SJCRH30 (cell line): ENCODE results near the gene HOXA11. TPM values are rescaled to one million over a fixed set of nuclear protein-coding genes. Genes with fewer than 3 reads are reported as not detected.
A peak's percentile ranks its signal among the peaks of the same experiment; 100 is the strongest.

Experiments
- DNase-seq, 2 experiments: peaks; one replicate each; pipeline ENCODE4 v3.0.0-alpha.2; 2015 to 2020
- H3K27ac ChIP-seq: fragments of 250-450 bp; sonication (Bioruptor Pico); 2 replicates; pipeline ENCODE4 v1.5.1; 2020; ENCODE audit warnings: mild to moderate bottlenecking, moderate library complexity
- H3K27me3 ChIP-seq: fragments of 250-450 bp; sonication (Bioruptor Pico); 2 replicates; pipeline ENCODE4 v1.5.1; 2020; ENCODE audit warnings: mild to moderate bottlenecking, moderate library complexity
- H3K36me3 ChIP-seq: fragments of 250-450 bp; sonication (Bioruptor Pico); 2 replicates; pipeline ENCODE4 v1.5.1; 2020; ENCODE audit warnings: mild to moderate bottlenecking, moderate library complexity
- H3K4me1 ChIP-seq: fragments of 250-450 bp; sonication (Bioruptor Pico); 2 replicates; pipeline ENCODE4 v1.5.1; 2020; ENCODE audit warnings: mild to moderate bottlenecking, moderate library complexity
- H3K4me3 ChIP-seq: fragments of 250-450 bp; sonication (Bioruptor Pico); 2 replicates; pipeline ENCODE4 v1.5.1; 2020; ENCODE audit warnings: mild to moderate bottlenecking, moderate library complexity
- H3K9me3 ChIP-seq: fragments of 250-450 bp; sonication (Bioruptor Pico); replicated peaks from 2 replicates; pipeline ENCODE4 v1.5.1; 2020; ENCODE audit warnings: mild to moderate bottlenecking, moderate library complexity
- total RNA-seq: library from RNA; depleted of rRNA; stranded (reverse); fragments of >200 nt; shearing (Covaris generic); gene quantifications from 2 replicates; pipeline ENCODE4 v1.2.3, GENCODE V29; 2014

The HOXA11 gene
- total RNA-seq, 1 experiment from 2014 or later, result 5.8 TPM

DNA sequence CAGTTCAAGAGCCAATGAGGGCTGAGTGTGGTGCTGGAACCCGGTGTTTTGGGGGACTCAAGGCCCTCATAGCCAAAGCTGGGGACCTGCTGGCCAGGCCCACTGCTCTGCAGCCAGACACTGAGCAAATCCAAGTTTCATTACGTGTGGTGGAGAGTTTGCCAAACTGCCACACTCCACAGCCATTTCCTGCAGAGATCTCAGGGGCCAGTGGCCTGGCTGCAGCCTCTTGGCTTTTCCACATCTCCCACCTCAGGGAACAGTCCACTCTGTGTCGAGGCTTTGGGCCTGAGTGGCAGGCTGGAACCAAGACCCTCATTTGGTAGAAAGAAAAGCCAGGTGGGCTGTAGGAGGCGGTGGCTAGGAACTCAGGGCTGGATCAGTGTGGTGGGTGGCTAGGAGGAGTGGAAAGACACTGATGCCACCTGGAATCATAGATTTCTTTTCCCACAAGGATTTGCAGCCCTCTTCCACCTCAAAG lies 3.2 kb downstream of the HOXA11 start:
- Histone ChIP-seq H3K27ac (no peak overlapping the region), H3K27me3 (0 out of 2 replicates have a peak, but pooled peaks cover 5% of the 10 kb centered on the region), H3K4me3 (no peak overlapping the region), H3K4me1 (no peaks in the 10 kb centered on the region), H3K9me3 (no peaks in the 10 kb centered on the region), H3K36me3 (no peaks in the 10 kb centered on the region)
- no peak for DNase-seq

DNA sequence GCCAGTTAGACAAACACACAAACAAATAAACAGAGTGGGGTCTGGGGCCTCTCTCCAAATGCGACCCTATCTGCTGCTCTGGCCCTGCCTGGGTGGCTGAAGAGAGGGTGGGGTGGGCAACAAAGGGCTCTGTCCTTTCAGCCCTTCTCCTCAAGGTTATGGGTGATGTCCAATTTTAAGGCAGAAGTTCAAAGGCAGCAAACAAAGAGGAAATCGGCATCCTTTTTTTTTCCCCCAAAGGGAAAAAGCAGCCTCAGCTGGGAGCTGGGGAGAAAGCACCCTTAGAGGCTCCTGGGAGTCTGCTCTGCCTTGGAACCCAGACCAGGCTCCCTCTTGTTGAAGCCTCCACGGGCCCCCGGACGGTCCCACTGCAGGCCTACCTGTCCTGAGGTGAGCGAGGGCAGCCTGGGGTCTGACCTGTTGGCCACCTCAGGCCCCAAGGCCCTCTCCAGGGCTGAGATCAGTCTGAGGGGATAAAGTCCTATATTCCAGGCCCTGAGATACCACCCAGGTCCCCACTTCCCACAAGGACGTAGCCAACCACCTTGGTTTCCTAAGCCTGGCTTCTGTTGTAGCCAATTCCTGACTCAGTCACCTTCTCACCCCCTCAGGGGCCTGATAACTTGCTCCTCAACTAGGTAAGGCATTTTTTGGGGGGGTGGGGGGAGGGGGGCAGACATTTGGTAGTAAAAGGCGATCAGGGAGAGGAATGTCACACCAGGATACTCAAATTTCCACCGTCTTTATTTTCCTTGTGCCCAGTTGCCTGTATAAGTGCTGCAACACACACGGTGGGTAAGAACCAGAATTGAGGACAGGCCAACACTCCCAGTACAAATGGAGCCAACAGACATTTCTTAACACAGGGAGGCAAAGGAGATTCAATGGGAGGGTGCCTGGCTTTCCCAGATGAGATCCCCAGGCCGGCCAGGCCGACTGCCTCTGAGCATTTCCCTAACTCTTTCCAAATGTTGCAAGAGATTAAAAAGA lies 4.3 kb downstream of the HOXA11 start:
- Histone ChIP-seq H3K27me3 (0 out of 2 replicates have a peak, but pooled peaks cover 5% of the 10 kb centered on the region), H3K36me3 (no peaks in the 10 kb centered on the region), H3K4me1 (no peaks in the 10 kb centered on the region), H3K9me3 (no peaks in the 10 kb centered on the region), H3K27ac (no peak overlapping the region), H3K4me3 (no peak overlapping the region)
- DNase-seq, result no peak

DNA sequence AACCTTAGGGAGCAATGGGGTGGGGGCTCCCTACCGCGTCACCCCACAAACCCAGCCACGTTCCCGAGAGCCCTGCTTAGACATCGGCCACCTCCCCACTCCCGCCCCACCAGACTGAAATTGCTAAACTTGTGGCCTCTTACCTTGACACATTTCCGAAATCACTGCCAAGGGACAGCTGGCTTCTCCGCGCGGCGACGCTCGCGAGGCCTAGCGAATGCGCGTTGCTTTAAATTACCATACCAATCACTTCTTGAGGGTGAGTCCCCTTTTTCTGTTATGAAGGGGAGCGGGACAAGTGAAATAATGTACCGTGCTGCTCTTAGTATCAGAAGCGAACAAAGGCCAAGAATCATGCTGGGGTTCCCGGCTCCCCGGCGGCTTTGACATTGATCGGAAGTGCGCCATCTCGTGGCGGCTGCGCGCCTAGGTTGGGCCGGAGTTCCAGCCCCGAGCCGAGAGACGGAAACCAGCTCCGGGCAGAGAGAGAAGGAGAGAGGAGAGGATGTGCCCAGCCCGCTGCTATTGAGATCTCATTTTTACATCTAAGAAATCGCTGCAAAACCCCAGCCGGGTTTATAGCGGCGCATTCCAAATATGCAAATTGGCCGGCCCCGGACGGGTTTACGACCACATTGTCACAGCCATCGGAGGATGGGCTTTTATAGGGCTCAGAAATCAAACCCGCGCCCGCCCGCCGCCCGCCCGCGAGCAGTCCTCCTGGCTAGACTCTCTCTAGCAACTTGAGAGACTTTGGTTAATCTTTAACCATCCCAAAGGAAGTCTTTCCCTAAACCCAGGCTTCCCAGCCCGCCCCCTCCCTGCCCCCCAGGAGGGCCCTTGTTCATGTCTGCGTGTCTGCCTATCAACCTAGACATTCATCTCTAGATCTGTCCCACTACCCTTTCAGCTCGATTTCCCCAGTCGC lies 5.3 kb downstream of the HOXA11 start:
- Histone ChIP-seq H3K27ac (no peak overlapping the region), H3K4me1 (no peaks in the 10 kb centered on the region), H3K4me3 (no peak overlapping the region), H3K27me3 (0 out of 2 replicates have a peak, but pooled peaks cover 5% of the 10 kb centered on the region), H3K36me3 (no peaks in the 10 kb centered on the region), H3K9me3 (no peaks in the 10 kb centered on the region)
- DNase-seq, result no peak

DNA sequence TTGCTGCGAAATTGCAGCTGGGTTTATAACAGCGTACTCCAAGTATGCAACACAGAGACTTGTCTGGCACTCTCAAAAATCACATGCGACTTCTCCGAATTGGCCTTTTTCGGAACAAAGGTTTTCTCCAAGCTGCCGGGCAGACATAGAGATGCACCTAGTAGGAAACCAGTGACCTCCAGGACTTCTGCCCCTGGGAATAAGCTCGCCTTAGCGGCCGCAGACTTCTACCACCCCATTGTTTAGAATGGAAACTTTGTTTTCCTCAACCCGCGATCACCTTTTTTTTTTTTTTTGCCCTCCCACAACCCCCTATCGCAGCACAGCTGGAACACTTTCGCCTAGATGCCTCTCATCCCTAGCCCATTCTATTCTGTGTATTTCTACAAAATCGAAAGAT lies 6.0 kb downstream of the HOXA11 start:
- no peaks in the 10 kb centered on the region for H3K4me1 ChIP-seq
- 0 out of 2 replicates have a peak, but pooled peaks cover 5% of the 10 kb centered on the region for H3K27me3 ChIP-seq
- no peaks in the 10 kb centered on the region for H3K36me3 ChIP-seq
- no peak overlapping the region for H3K27ac ChIP-seq
- H3K4me3 ChIP-seq, result no peak overlapping the region
- DNase-seq, result no peak
- no peaks in the 10 kb centered on the region for H3K9me3 ChIP-seq

DNA sequence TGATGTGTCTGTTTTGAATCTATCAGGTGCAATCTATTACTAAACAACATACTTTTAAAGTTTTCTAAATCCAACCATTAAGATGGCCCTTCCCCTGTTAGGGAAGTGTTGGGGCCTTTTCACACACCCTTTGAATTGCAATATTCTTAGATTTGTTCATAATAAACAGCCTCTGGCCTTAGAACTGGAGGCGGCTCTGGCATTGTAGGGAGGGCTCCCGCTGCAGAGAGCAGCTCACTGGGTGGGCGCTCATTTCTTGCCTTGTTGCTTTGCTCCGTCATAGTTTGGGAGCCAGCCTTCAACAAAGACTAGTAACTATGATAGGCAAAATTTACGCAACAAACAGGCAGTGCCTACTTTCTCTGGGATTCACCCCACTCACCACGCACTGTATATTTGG lies 6.7 kb downstream of the HOXA11 start:
- H3K4me1 ChIP-seq, result no peaks in the 10 kb centered on the region
- no peak for DNase-seq
- H3K27me3 ChIP-seq, result 0 out of 2 replicates have a peak, but pooled peaks cover 5% of the 10 kb centered on the region

DNA sequence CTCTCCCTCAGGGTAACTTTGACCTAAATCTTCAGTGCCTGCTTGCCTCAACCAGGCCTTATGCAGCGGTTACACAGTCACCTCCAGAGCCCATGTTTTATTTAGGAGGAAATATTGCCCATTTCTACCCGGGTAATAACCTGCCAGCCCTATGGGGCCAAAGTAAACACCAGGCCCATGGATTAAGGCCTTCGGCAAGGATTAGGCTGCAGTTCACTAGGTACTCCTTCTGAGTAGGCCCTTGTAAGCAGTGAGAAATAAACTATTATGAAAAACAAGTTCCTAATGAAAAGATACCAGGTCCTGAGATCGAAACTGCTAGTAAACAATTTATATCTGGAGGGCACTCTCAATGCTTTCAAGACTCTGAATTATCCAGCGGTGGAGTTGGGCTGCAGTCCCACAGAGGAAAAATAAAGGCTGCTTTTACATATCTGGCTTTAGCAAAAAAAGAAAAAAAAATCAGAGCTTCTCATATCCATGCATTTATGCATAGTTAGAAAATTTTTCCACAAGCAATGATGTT lies 7.2 kb downstream of the HOXA11 start:
- H3K36me3 ChIP-seq, result no peaks in the 10 kb centered on the region
- no peak for DNase-seq
- H3K27ac ChIP-seq, result no peak overlapping the region
- H3K4me3 ChIP-seq, result no peak overlapping the region
- H3K4me1 ChIP-seq, result no peaks in the 10 kb centered on the region
- H3K27me3 ChIP-seq, result 0 out of 2 replicates have a peak, but pooled peaks cover 5% of the 10 kb centered on the region
- no peaks in the 10 kb centered on the region for H3K9me3 ChIP-seq

More for the DNA sequence above, 6.7 kb downstream of the HOXA11 start:
- Histone ChIP-seq H3K36me3 (no peaks in the 10 kb centered on the region), H3K27ac (no peak overlapping the region), H3K9me3 (no peaks in the 10 kb centered on the region), H3K4me3 (no peak overlapping the region)

DNA sequence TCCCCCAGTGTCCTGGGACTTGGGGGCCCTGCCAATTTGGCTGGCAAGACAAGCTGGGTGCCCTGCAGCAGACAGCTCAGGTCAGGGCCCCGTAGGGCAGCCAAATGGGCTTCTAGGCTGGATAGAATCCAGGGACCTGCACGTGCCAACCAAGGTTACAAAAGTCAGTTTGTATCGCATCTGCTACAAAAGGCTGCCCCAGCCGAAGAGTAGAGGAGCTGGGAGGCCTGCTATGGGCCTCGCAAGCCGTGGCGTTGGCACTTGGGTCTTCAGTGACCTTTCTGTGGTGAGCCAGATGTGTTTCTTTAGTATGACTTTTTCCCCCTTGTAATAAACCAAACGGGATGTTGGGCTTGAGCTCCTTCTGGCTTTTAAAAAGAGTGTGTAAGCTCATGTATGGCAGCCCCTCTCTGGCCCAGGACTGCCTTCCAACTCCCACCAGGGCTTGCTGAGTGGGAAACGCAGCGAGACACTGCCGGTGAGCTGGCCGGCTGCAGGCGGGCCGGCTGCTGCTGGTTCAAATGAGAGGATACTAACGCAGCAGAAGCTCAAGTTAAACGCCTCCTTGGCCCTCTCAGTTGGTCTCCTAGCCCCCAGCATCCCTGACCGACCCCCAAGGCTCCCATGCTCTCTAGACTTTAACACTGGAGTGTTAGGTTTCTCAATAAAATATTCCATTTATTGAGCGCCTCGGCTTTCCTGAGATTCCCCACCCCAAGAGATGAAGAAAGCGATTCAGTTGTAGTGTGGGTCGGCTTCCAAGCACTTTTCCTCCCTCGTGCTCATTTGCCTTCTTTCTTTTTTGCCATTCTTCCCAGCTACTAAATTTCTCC lies 7.9 kb downstream of the HOXA11 start:
- DNase-seq, result no peak
- no peak overlapping the region for H3K27ac ChIP-seq
- H3K9me3 ChIP-seq, result no peaks in the 10 kb centered on the region
- 0 out of 2 replicates have a peak, but pooled peaks cover 5% of the 10 kb centered on the region for H3K27me3 ChIP-seq
- no peak overlapping the region for H3K4me3 ChIP-seq
- H3K4me1 ChIP-seq, result peaks cover 2% of the 10 kb centered on the region
- H3K36me3 ChIP-seq, result no peaks in the 10 kb centered on the region

DNA sequence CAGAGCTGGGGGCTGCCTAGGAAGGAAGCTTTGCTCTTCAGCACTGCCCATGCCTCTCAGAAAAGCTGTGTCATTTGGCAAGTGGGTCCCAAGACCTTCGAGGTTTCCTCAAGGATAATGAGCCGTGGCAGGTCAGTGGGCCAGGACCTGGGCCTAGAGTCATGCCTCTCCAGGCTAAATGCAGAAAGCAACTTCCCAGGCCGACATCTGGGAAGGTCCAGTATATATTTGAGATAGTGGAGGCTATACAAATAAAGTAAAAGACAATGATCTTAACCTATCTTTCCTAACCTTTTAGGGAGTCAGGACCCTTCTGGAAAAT lies 8.5 kb downstream of the HOXA11 start:
- no peaks in the 10 kb centered on the region; the same call in 1 of the 2 replicates for H3K36me3 ChIP-seq
- no peak for DNase-seq
- H3K4me3 ChIP-seq, result no peak overlapping the region
- peaks cover 7% of the 10 kb centered on the region for H3K4me1 ChIP-seq
- 0 out of 2 replicates have a peak, but pooled peaks cover 5% of the 10 kb centered on the region for H3K27me3 ChIP-seq
- no peaks in the 10 kb centered on the region for H3K9me3 ChIP-seq
- no peak overlapping the region for H3K27ac ChIP-seq

DNA sequence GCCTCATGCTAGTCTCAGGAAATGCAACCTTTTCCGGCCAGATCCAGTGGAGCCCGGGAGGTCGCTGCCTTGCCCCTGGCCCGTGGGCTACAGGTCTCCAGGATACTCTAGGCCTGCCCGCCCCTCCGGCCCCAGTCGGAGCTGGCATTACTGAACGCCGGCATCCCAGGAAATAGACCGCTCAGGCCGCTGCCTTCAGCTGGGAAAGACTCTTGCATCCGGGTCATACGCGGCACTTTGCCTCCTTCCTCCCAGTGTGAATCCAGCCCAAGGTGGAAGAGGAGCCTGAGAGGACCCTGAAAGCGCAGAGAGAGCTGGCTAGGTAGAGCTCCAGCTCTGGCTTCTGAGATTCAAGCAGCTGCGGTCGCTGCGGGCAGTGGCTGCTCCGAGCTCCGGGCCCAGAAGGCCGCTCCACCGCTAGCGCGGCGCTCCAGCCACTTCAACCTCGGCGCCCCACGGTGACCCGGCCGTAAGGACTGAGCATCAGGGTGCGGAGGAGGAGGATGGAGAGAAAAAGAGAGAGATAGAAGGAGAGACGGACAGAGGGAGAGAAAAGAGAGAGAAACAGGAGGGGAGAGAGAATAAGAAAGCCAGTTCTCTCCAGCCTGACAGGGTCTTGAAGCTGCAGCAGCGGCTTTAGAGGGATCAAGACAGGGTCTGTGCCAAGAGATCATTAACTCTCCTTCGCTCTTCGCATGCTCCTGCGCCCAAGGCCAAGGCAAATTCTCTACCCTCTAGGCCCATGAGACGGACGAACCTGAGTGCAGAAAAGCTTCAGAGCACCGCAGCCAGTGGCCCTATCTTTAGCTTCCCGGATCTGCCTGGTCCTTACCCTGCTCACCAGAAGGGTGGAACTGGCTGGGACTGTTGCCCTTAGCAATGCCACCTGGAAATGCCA lies 9.2 kb downstream of the HOXA11 start:
- no peak for DNase-seq
- H3K9me3 ChIP-seq, result no peaks in the 10 kb centered on the region
- peaks cover 5% of the 10 kb centered on the region; the same call in 1 of the 2 replicates for H3K36me3 ChIP-seq
- H3K27ac ChIP-seq, result no peak overlapping the region
- no peak overlapping the region for H3K4me3 ChIP-seq
- peaks cover 8% of the 10 kb centered on the region for H3K4me1 ChIP-seq
- H3K27me3 ChIP-seq, result 0 out of 2 replicates have a peak, but pooled peaks cover 5% of the 10 kb centered on the region

DNA sequence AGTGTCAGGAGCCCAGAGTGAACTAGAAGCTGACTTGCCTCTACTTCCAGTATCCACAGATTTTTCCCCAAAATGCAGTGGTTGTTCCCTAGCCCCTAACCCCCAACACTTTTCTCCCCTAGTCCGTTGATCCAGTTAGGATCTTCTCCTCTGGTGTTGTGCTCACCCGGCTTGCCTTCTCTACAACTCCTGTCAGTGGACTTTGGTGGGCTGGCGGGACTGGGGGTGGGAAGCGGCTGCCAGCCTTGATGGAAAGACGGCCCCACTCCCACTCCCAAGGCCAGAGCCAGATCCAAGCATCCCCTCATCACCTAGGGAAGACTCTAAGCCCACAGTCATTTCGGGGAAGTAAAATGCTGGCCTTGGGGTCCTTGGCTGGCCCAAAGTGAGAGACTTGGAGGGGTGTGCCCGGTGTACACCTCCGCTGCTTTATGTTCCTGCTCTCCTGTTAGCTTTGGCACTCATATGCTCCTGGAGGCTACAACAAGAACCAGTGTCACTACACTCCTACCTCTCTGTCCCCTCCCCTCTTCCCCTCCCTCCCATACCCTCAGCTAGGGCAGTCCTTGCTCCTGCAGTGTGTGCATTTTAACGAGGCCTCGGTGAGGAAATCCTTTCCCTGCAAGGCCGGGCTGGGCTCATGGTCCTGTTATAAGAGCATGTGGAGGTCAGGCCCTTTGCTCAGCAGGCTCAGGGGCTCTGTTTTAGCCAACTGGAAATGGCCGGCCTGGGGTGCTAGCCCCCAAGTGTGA lies 10.0 kb downstream of the HOXA11 start:
- Histone ChIP-seq H3K4me1 (peaks cover 8% of the 10 kb centered on the region), H3K9me3 (no peaks in the 10 kb centered on the region), H3K4me3 (no peak overlapping the region), H3K27me3 (0 out of 2 replicates have a peak, but pooled peaks cover 5% of the 10 kb centered on the region), H3K36me3 (peaks cover 5% of the 10 kb centered on the region; the same call in 1 of the 2 replicates), H3K27ac (no peak overlapping the region)
- DNase-seq, result no peak

DNA sequence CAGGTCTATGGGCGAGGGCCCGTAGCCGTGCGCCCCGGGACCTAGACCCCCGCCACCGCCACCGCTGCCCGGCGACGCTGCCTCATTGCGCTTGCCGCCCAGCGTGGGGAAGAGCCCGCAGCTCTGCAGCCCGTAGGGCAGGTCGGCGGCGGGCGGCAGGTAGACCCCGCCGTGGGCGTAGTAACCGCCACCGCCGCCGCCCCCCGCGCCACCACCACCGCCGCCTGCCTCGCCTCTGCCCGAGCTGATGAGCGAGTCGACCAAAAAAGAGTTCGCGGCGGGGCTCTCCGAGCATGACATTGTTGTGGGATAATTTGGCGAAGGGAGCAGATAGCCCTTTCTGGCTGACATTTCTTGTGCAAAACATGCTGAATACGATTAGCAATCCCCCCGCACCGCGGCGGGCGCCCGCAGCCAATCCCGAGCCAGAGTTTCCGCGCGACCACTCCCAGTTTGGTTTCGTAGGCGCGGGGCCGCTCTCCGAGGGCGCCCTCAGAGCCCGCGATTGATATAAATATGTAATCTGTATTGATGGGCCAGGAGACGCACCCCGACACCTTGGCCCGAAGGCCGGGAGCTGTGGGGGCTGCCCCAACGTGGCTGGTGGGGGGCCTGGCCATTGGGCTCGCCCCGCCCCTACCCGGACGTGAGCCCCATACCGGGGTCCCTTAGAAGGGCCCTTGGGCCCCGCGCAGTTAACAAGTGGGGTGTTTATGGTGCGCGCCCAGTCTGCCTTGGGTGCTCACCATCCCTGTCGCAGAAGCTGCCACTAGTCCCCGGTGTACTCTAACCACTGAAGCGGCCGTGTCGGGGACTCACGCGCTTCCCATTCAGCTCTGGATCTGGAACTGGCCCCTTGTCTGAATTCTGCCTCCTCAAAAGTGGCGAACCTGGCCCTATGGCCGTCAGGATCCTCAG lies 10.8 kb downstream of the HOXA11 start, which contains the start of gene HOXA10:
Gene HOXA10 (minus strand): TSS at position 365 of the 918 bp plus-strand sequence. CDS start 14 bp downstream, at position 351.
- Histone ChIP-seq H3K9me3 (no peaks in the 10 kb centered on the region), H3K36me3 (peaks cover 5% of the 10 kb centered on the region; the same call in 1 of the 2 replicates), H3K27me3 (0 out of 2 replicates have a peak, but pooled peaks cover 5% of the 10 kb centered on the region), H3K4me1 (peaks cover 8% of the 10 kb centered on the region), H3K4me3 (peak within 1 kb of the TSS; percentile 84), H3K27ac (peak within 1 kb of the TSS; percentile 82)
- peak in 1 of 2 experiments; percentile 40 for DNase-seq
